Measurements from ENCODE around the gene NAA80.
A peak's percentile ranks its signal among the peaks of the same experiment; 100 is the strongest.

NAA80 gene

GRCh38 chr3:50303013-50303815 lies 4.0 kb upstream of the NAA80 start, which contains the start of gene HYAL1:
TSS of gene HYAL1 (minus strand) at chr3:50303574. CDS start at chr3:50302956, 618 bp downstream.
- no peak for DNase-seq (ENCODE audit: low spot score)
- POLR2A ChIA-PET (ENCODE audit: low non-redundant PET) = no interaction called here
- TF ChIP-seq CTCF (conservative IDR thresholded peaks at IDR 0.05; ENCODE audit: low read depth) = no peak; the same call in 1 of the 2 replicates
- CTCF ChIA-PET = interaction anchor here (0.6 kb wide), 1 partner anchor 784 kb away, joined by 3 read pairs; no protein-coding TSS in a partner anchor
- H3K27ac ChIP-seq = peak within 1 kb of the TSS; percentile 93

DNA sequence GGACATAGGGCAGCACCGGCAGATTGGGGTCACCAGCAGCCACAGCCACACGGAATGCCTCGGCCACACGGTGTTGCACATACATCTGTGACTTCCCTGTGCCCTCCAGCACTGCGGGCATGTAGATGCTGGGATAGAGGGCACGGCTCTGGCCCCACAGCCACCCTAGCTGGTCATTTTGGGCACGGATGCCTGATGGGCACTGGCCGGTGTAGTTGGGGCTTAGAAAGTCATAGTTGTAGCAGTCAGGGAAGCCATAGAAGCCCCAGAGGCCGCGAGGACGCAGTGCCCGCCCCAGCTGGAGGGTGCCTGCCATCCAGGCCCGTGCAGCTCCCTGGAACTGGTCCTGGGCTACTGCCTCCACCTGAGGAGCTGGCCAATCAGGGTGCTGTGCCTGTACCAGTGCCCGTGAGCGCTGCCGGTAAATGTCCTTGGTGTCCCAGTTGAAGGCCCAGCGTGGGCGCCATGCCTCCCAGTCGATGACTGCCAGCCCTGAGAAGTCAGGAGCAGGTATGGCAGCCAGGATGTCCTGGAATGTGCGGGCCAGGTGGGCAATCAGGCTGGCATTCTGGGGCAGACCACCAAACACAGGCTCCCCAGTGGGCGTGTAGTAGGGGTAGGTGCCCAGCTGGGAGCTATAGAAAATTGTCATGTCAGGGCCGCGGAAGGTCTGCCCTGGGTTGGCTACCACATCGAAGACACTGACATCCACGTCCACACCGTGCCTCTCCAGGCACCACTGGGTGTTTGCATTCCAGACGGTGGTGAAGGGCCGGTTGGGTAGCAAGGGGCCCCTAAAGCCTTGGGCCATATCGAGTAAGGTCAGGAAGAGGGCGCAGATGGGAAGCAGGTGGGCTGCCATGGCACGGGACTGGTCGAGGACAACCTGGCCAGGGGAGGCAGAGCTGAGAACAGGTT lies 3.1 kb upstream of the NAA80 start:
- ChIA-PET POLR2A (ENCODE audit: low non-redundant PET) (no interaction called here), CTCF (no interaction called here)
- no peak for TF ChIP-seq CTCF (conservative IDR thresholded peaks at IDR 0.05; ENCODE audit: low read depth)
- peak overlapping the region; percentile 93 for H3K27ac ChIP-seq
- DNase-seq (ENCODE audit: low spot score) = no peak

- H3K27ac ChIP-seq = peak overlapping the region; percentile 93
- no peak for TF ChIP-seq CTCF (conservative IDR thresholded peaks at IDR 0.05; ENCODE audit: low read depth)
- DNase-seq (ENCODE audit: low spot score) = no peak
- ChIA-PET CTCF (no interaction called here), POLR2A (ENCODE audit: low non-redundant PET) (no interaction called here)
Measured at GRCh38 chr3:50300681-50301254, 1.6 kb upstream of the NAA80 start.

DNA sequence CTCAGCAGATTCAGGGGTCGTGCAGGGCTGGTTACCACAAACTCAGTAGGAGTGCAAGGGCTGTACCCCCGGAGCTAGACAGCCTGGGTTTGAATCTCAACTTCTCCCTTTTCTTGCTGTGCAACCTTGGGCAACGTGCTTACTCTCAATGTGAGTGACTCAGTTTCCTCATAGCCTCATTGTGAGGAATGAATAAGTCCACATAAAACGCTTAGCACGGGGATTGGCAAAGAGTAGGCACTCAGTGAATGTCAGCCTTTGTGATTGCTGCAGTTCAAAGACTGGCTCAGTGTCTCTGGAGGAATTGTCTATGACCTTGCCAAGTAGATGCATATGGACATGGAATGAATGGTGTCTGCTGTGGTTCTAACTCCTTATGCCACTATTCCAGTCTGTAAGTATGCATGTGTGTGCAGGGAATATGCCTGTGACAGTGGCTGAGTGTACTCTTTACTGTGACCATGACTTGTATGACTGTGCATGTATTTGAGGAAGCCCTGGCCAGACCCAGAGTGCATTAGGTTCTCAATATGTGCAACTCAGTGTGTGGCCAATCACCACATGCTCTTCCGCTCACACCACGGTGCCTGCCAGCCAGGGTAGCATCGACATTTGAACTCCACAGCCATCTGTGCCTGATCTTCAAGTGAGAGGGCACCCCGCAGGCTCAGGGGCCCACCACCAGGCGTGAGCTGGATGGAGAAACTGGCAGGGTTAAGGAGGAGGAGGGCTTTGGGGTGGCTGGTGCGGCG lies 900 bp upstream of the NAA80 start:
- no peak for TF ChIP-seq CTCF (conservative IDR thresholded peaks at IDR 0.05; ENCODE audit: low read depth)
- CTCF ChIA-PET = interaction anchor here (0.6 to 0.7 kb wide), 2 partner anchors 21 to 40 kb away, joined by 3 to 4 read pairs; partner anchors contain the start of gene RASSF1
- POLR2A ChIA-PET (ENCODE audit: low non-redundant PET) = interaction anchor here (0.6 to 1.5 kb wide), 3 partner anchors 15 to 24 kb away, joined by 3 to 5 read pairs (median 3); no protein-coding TSS in a partner anchor

GRCh38 chr3:50299638-50299928 lies 378 bp upstream of the NAA80 start:
- no peak for TF ChIP-seq CTCF (conservative IDR thresholded peaks at IDR 0.05; ENCODE audit: low read depth)
- CTCF ChIA-PET = interaction anchor here (0.6 to 0.7 kb wide), 2 partner anchors 22 to 41 kb away, joined by 3 to 4 read pairs; partner anchors contain the start of gene RASSF1
- H3K27ac ChIP-seq = peak overlapping the region; percentile 93
- DNase-seq (ENCODE audit: low spot score) = no peak
- POLR2A ChIA-PET (ENCODE audit: low non-redundant PET) = interaction anchor here (0.6 to 1.5 kb wide), 3 partner anchors 16 to 24 kb away, joined by 3 to 5 read pairs (median 3); no protein-coding TSS in a partner anchor

More for the DNA sequence above, 900 bp upstream of the NAA80 start:
- no peak for DNase-seq (ENCODE audit: low spot score)
- peak overlapping the region; percentile 93 for H3K27ac ChIP-seq

Data from RWPE1 (cell line).